GM10266 (cell line): Measurements from ENCODE around the gene SCN8A.
A peak's percentile ranks its signal among the peaks of the same experiment; 100 is the strongest.

Experiments used
- DNase-seq: peaks from one replicate; pipeline ENCODE4 v3.0.0; 2012; ENCODE audit errors: extremely low spot score
- TF ChIP-seq, protein P1 (sequence below): IDR thresholded peaks from 2 replicates; pipeline ENCODE4 v1.5.1; 2012; ENCODE audit warnings: mild to moderate bottlenecking, low read depth; ENCODE audit not compliant: control insufficient read depth, insufficient read depth; ENCODE audit errors: missing control alignments

SCN8A gene

DNA sequence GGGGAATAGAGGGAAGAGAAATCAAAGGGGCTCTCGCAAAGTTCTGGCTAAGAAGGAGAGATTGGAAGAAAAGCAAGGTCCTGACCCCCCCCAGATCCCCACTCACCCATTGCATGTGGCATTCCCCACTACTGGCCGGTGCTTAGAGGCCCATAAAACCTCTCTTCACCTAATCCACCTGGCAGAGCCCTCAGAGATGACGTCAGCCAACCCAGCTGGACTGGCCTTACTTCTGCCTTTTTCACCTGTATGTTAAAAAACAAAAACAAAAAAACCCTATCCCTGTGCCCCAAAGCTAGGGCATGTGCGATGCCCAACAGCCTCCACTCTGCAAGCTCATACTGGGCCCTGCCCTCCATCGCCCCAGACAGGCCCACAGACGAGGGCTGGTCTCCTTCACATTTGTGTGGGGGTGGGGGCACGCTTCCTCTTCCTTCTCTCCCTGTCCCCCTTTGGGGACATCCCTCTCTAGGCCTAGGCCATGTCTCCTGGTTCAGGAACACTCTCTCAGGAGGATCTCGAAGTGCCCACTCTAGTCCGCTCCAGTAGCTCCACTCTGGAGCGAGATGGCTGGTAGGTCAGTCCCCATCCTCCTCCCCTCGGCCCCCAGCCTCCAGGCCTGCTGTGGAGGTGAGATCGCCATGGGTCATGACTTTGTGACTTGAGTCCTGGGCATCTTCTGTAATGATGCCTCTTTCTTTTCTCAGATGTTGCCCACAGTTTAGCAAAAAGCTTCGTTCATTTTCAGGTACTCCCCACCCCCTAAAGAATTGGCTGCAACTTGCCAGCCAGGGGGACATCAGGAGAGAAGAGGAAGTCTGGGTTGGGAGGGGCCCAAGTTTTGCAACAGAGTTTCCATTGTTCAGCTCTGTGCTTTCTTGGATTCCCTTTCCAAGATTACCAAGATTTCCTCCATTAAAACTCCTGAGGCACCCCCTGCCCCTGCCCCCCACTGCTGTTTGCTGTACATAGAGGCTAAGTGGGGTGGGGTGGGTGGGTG is 220.5 kb downstream of the SCN8A start:
- TF ChIP-seq, protein P1, sequence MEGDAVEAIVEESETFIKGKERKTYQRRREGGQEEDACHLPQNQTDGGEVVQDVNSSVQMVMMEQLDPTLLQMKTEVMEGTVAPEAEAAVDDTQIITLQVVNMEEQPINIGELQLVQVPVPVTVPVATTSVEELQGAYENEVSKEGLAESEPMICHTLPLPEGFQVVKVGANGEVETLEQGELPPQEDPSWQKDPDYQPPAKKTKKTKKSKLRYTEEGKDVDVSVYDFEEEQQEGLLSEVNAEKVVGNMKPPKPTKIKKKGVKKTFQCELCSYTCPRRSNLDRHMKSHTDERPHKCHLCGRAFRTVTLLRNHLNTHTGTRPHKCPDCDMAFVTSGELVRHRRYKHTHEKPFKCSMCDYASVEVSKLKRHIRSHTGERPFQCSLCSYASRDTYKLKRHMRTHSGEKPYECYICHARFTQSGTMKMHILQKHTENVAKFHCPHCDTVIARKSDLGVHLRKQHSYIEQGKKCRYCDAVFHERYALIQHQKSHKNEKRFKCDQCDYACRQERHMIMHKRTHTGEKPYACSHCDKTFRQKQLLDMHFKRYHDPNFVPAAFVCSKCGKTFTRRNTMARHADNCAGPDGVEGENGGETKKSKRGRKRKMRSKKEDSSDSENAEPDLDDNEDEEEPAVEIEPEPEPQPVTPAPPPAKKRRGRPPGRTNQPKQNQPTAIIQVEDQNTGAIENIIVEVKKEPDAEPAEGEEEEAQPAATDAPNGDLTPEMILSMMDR = no peak
- no peak for DNase-seq

DNA sequence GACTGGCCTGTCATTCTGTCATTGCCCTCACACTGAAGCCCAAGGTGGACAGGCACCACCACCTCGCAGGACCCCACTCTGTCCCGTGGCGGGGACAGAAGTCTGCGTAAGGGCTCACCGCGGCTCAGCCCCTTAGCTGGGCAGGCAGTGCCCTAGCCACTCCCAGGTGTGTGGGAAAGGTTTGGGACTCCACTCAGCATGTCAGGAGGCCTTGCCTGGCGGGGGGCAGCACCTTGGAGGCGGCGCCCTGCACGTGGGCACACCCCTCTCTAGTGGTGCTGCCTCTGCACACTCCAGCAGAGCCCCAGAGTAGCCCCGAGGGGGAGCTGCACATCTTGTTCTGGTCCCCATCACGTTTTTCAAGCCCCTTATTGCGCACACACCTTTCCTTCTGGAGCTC is 221.8 kb downstream of the SCN8A start:
- TF ChIP-seq, protein P1 = no peak
- no peak for DNase-seq

DNA sequence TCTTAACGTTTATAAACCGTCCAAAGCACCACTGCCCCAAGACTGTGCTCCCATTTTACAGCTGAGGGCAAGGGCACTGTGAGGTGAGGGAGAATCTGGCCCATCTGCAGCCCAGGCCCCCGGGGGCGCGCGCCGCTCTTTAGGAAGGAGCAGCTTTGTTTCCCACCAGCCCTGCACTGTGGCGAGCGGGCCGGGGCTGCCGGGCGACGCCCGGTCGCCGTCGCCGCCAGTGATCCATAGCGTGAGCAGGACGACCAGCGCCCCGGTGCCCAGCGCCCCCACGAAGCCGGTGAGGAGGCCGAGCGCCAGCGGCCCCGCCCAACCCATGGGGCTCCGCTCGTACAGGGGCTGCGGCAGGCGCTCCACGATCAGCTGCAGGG is 222.9 kb downstream of the SCN8A start:
- DNase-seq = no peak
- TF ChIP-seq, protein P1 = no peak

- TF ChIP-seq, protein P1 = peak; percentile 64
- peak; percentile 84 for DNase-seq
These were observed 223.5 kb downstream of the SCN8A start for GRCh38 chr12:51814311-51815088.

DNA sequence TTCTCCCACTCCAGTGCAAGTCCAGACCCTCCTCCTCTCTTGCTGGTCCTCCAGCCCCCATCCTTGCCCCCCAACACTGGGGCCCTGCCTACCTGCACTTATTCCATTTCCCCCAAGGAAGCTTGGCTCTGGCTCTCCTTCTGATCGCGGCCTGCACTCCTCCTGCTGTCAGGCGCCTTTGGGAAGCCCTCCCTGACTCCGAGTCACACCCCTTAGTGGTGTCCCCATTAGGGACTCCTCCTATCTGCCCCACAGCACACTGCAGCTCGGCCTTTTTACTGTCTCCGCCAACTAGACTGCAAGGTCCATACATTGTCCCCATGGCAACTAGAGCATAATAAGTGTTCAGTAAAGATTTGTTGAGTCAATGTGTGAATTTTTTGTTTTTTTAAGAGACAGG is 224.5 kb downstream of the SCN8A start:
- TF ChIP-seq, protein P1 = no peak
- no peak for DNase-seq

DNA sequence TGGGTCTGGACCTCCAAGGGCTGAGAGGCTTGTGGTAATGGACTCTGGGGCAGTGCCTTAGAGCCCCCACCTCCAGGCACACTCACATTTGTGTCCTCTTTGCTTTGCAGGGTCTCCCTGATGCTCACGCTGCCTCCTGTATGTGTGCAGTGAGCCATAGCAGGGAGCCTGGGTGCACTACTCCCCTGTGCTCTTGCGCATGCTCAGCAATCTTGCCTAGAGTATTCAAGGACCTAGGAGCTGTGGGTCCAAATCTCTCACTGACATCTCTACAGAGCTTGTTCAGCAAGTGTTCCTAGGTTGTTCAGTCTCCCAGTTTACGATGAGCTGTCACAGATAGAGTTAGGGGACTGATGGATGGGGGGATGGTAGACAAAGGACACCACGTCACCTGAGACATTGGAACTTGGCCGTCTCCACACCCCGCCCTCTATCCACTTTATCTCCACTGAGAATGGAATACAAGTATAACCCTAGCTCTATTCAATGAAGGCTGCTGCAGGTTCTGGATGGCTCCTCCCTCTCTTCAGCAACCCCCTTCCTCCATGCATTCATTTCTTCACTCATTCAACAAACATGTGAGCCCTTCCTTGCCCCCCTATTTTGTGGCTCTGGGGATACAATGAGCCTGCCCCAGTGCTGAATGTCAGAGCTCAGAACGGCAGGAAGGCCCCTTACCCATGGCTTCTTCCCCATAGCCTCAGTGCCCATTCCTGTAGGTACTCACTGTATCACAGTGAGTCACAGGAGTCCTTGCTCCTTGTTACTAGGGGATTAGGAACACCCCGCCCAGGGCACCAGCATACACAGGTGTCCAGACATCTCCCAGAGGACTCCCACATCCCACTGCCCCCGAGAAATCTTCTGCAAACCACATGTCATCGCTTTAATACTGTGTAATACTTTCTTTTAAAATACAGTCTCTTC is 226.3 kb downstream of the SCN8A start:
- DNase-seq = no peak
- TF ChIP-seq, protein P1 = no peak
